Activated naive CD8-positive, alpha-beta T cell treated with anti-CD3 and anti-CD28 coated beads for 36 hours (primary cell): ENCODE results near the gene NXF3. TPM values are rescaled to one million over a fixed set of nuclear protein-coding genes. Genes with fewer than 3 reads are reported as not detected.
"Not testable (repeated sequence)": the region's sequence is repeated elsewhere in the genome, so short reads cannot be mapped to it uniquely, and the experiment has no call there.

Experiments used
- DNase-seq: peaks from one replicate; pipeline ENCODE4 v3.0.0; 2021
- H3K27ac Mint-ChIP-seq: one replicate; pipeline ENCODE4 v1.8.0; 2022; ENCODE audit warnings: mild to moderate bottlenecking, moderate library complexity, mixed read lengths
- H3K27me3 Mint-ChIP-seq: one replicate; pipeline ENCODE4 v1.8.0; 2022; ENCODE audit warnings: mild to moderate bottlenecking, mixed read lengths
- H3K36me3 Mint-ChIP-seq: one replicate; pipeline ENCODE4 v1.8.0; 2021; ENCODE audit warnings: mild to moderate bottlenecking, mixed read lengths
- H3K4me1 Mint-ChIP-seq: one replicate; pipeline ENCODE4 v1.8.0; 2021; ENCODE audit warnings: mixed read lengths
- H3K4me3 Mint-ChIP-seq: one replicate; pipeline ENCODE4 v1.8.0; 2022; ENCODE audit warnings: mild to moderate bottlenecking, moderate library complexity, mixed read lengths
- H3K9me3 Mint-ChIP-seq: one replicate; pipeline ENCODE4 v1.8.0; 2022; ENCODE audit warnings: mixed read lengths
- total RNA-seq, 2 experiments: library from RNA; stranded (reverse); gene quantifications; one replicate each; pipeline ENCODE4 v1.2.3, GENCODE V29; 2021

NXF3 gene
- total RNA-seq: not detected

- H3K27me3 Mint-ChIP-seq: no peaks in the 10 kb centered on the region
- H3K36me3 Mint-ChIP-seq: no peaks in the 10 kb centered on the region
- no peak for DNase-seq
- no peaks in the 10 kb centered on the region for H3K4me1 Mint-ChIP-seq
- H3K4me3 Mint-ChIP-seq: no peak within 1 kb of the TSS
- H3K9me3 Mint-ChIP-seq: no peaks in the 10 kb centered on the region
- no peak within 1 kb of the TSS for H3K27ac Mint-ChIP-seq
These were observed at the start of gene NXF3 for GRCh38 chrX:103092942-103093341. Gene NXF3 (minus strand): TSS chrX:103093143. CDS start chrX:103093023, 120 bp downstream.

GRCh38 chrX:103136528-103136927 lies 43.6 kb upstream of the NXF3 start:
- H3K4me3 Mint-ChIP-seq, H3K4me1 Mint-ChIP-seq, DNase-seq, H3K27ac Mint-ChIP-seq, H3K27me3 Mint-ChIP-seq, H3K36me3 Mint-ChIP-seq, H3K9me3 Mint-ChIP-seq: not testable (repeated sequence)

- Mint-ChIP-seq H3K4me1 (peaks cover 8% of the 10 kb centered on the region), H3K27ac (no peak overlapping the region), H3K4me3 (no peak overlapping the region), H3K36me3 (no peaks in the 10 kb centered on the region), H3K27me3 (no peaks in the 10 kb centered on the region), H3K9me3 (no peaks in the 10 kb centered on the region)
- no peak for DNase-seq
These were observed 31.3 kb upstream of the NXF3 start for GRCh38 chrX:103124284-103124683.

- H3K36me3 Mint-ChIP-seq: no peaks in the 10 kb centered on the region
These were observed 27.8 kb upstream of the NXF3 start for GRCh38 chrX:103120748-103121147.

GRCh38 chrX:103116970-103117369 lies 24.0 kb upstream of the NXF3 start:
- H3K27ac Mint-ChIP-seq, H3K27me3 Mint-ChIP-seq, H3K4me3 Mint-ChIP-seq, H3K9me3 Mint-ChIP-seq, DNase-seq, H3K36me3 Mint-ChIP-seq, H3K4me1 Mint-ChIP-seq: not testable (repeated sequence)

More at GRCh38 chrX:103120748-103121147, 27.8 kb upstream of the NXF3 start:
- no peak for DNase-seq
- H3K4me1 Mint-ChIP-seq: no peaks in the 10 kb centered on the region
- no peak overlapping the region for H3K27ac Mint-ChIP-seq
- H3K9me3 Mint-ChIP-seq: no peaks in the 10 kb centered on the region
- H3K4me3 Mint-ChIP-seq: no peak overlapping the region
- H3K27me3 Mint-ChIP-seq: no peaks in the 10 kb centered on the region

- DNase-seq, H3K27me3 Mint-ChIP-seq, H3K4me1 Mint-ChIP-seq: not testable (repeated sequence)
These were observed 16.6 kb upstream of the NXF3 start for GRCh38 chrX:103109497-103109896.

GRCh38 chrX:103107836-103108235 lies 14.9 kb upstream of the NXF3 start:
- no peak overlapping the region for H3K4me3 Mint-ChIP-seq
- peaks cover 8% of the 10 kb centered on the region for H3K9me3 Mint-ChIP-seq
- no peaks in the 10 kb centered on the region for H3K36me3 Mint-ChIP-seq
- no peaks in the 10 kb centered on the region for H3K4me1 Mint-ChIP-seq
- no peak overlapping the region for H3K27ac Mint-ChIP-seq
- no peaks in the 10 kb centered on the region for H3K27me3 Mint-ChIP-seq
- DNase-seq: no peak

More at GRCh38 chrX:103109497-103109896, 16.6 kb upstream of the NXF3 start:
- not testable (repeated sequence) for H3K27ac Mint-ChIP-seq, H3K9me3 Mint-ChIP-seq, H3K4me3 Mint-ChIP-seq, H3K36me3 Mint-ChIP-seq

GRCh38 chrX:103107227-103107737 lies 14.3 kb upstream of the NXF3 start:
- not testable (repeated sequence) for H3K27ac Mint-ChIP-seq, H3K4me1 Mint-ChIP-seq, H3K9me3 Mint-ChIP-seq, DNase-seq, H3K36me3 Mint-ChIP-seq, H3K27me3 Mint-ChIP-seq, H3K4me3 Mint-ChIP-seq

GRCh38 chrX:103104370-103104769 lies 11.4 kb upstream of the NXF3 start:
- H3K4me3 Mint-ChIP-seq, H3K9me3 Mint-ChIP-seq, DNase-seq, H3K36me3 Mint-ChIP-seq, H3K4me1 Mint-ChIP-seq, H3K27ac Mint-ChIP-seq, H3K27me3 Mint-ChIP-seq: not testable (repeated sequence)

- not testable (repeated sequence) for H3K36me3 Mint-ChIP-seq, H3K4me3 Mint-ChIP-seq, DNase-seq, H3K9me3 Mint-ChIP-seq, H3K27ac Mint-ChIP-seq, H3K27me3 Mint-ChIP-seq, H3K4me1 Mint-ChIP-seq
These were observed 10.9 kb upstream of the NXF3 start for GRCh38 chrX:103103866-103104265.

GRCh38 chrX:103101299-103102042 lies 8.5 kb upstream of the NXF3 start:
- Mint-ChIP-seq H3K27me3 (peaks cover 3% of the 10 kb centered on the region), H3K4me1 (no peaks in the 10 kb centered on the region), H3K36me3 (no peaks in the 10 kb centered on the region), H3K4me3 (no peak overlapping the region), H3K9me3 (no peaks in the 10 kb centered on the region), H3K27ac (no peak overlapping the region)
- no peak for DNase-seq

GRCh38 chrX:103100484-103100883 lies 7.5 kb upstream of the NXF3 start:
- Mint-ChIP-seq H3K9me3 (no peaks in the 10 kb centered on the region), H3K27me3 (peaks cover 3% of the 10 kb centered on the region), H3K4me3 (no peak overlapping the region), H3K4me1 (no peaks in the 10 kb centered on the region), H3K36me3 (no peaks in the 10 kb centered on the region), H3K27ac (no peak overlapping the region)
- no peak for DNase-seq

GRCh38 chrX:103099691-103100090 lies 6.7 kb upstream of the NXF3 start:
- H3K27me3 Mint-ChIP-seq: peaks cover 3% of the 10 kb centered on the region
- DNase-seq: no peak

GRCh38 chrX:103098488-103098887 lies 5.5 kb upstream of the NXF3 start:
- Mint-ChIP-seq H3K27me3 (peaks cover 3% of the 10 kb centered on the region), H3K4me1 (no peaks in the 10 kb centered on the region), H3K9me3 (no peaks in the 10 kb centered on the region), H3K27ac (no peak overlapping the region), H3K36me3 (no peaks in the 10 kb centered on the region), H3K4me3 (no peak overlapping the region)
- DNase-seq: no peak

More at GRCh38 chrX:103099691-103100090, 6.7 kb upstream of the NXF3 start:
- Mint-ChIP-seq H3K27ac (no peak overlapping the region), H3K4me3 (no peak overlapping the region), H3K36me3 (no peaks in the 10 kb centered on the region), H3K9me3 (no peaks in the 10 kb centered on the region), H3K4me1 (no peaks in the 10 kb centered on the region)

- no peaks in the 10 kb centered on the region for H3K4me1 Mint-ChIP-seq
- no peaks in the 10 kb centered on the region for H3K9me3 Mint-ChIP-seq
- H3K36me3 Mint-ChIP-seq: no peaks in the 10 kb centered on the region
- no peak overlapping the region for H3K4me3 Mint-ChIP-seq
- H3K27ac Mint-ChIP-seq: no peak overlapping the region
- no peak for DNase-seq
- no peaks in the 10 kb centered on the region for H3K27me3 Mint-ChIP-seq
These were observed 11.9 kb downstream of the NXF3 start for GRCh38 chrX:103081051-103081450.

GRCh38 chrX:103073467-103073866 lies 19.5 kb downstream of the NXF3 start:
- DNase-seq: no peak
- Mint-ChIP-seq H3K27me3 (peaks cover 4% of the 10 kb centered on the region), H3K27ac (no peak overlapping the region), H3K36me3 (no peaks in the 10 kb centered on the region), H3K4me1 (no peaks in the 10 kb centered on the region), H3K4me3 (no peak overlapping the region), H3K9me3 (no peaks in the 10 kb centered on the region)
